ENCODE measurements around the gene LHCGR.
"Not testable (repeated sequence)": the region's sequence is repeated elsewhere in the genome, so short reads cannot be mapped to it uniquely, and the experiment has no call there.

Gene LHCGR

DNA sequence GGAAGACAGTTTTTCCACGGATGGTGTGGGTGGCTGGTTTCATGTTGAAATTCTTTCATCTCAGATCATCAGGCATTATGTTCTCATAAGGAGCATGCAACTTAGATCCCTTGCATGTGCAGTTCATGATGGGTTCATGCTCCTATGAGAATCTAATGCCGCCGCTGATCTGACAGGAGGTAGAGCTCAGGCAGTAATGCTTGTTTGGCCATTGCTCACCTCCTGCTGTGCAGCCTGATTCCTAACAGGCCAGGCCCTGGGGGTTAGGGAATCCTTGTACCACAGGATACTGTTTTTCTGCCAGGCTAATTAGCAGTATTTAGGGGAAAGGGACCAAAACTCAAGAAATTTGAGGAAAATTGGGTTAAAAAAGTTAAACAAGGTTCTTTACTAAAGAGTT is 5.3 kb upstream of the LHCGR start:
- Mint-ChIP-seq H3K9me3 (no peaks in the 10 kb centered on the region), H3K4me1 (ENCODE audit: low read depth) (no peaks in the 10 kb centered on the region), H3K27me3 (peaks cover 20% of the 10 kb centered on the region), H3K4me3 (no peak overlapping the region), H3K36me3 (ENCODE audit: low read depth) (no peaks in the 10 kb centered on the region), H3K27ac (no peak overlapping the region)
- intact Hi-C loops (cut with micrococcal nuclease), result no loop called here

DNA sequence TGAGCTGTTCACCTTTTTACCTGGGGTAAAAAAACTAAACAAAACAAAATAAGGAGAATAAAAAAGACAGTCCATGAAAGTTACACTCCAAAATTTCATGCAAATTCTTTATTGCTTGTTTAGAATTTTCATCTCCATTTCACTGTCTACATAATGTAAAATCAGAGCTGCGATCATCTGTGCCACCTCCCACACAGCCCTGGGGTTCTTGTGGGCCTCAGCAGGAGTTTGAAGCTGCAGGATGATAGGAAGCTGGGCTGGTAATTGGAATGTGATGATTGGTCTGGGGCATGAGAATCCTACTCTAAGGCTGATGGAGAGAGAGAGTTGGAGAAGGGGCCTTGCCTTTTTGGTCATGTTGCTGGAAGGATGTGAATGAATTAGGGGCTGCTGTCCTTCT is 4.2 kb upstream of the LHCGR start:
- Mint-ChIP-seq H3K4me3 (no peak overlapping the region), H3K9me3 (no peaks in the 10 kb centered on the region), H3K36me3 (ENCODE audit: low read depth) (no peaks in the 10 kb centered on the region), H3K27me3 (peaks cover 29% of the 10 kb centered on the region), H3K27ac (no peak overlapping the region), H3K4me1 (ENCODE audit: low read depth) (no peaks in the 10 kb centered on the region)
- intact Hi-C loops (cut with micrococcal nuclease), result no loop called here

DNA sequence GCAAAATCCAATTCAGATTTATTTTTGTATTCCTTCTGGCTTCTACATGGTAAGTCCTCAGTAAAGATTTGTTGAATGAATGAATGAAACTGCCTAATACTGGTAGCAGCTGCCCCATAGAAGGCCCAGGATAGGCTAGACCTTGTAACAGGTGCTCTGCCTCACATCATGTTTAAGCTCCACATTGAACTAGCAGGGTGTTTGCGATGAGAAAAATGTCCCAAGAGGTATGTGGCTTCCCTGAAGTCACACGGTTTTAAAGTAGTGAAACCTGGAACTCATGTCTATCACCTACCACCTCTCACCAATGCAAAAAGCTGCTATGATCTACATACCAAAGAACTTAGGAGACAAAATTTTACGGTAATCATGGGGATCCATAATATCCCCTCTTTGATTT is 765 bp upstream of the LHCGR start:
- Mint-ChIP-seq H3K27me3 (peaks cover 44% of the 10 kb centered on the region), H3K4me3 (no peak overlapping the region), H3K36me3 (ENCODE audit: low read depth) (no peaks in the 10 kb centered on the region), H3K4me1 (ENCODE audit: low read depth) (peaks cover under 1% of the 10 kb centered on the region), H3K9me3 (no peaks in the 10 kb centered on the region), H3K27ac (no peak overlapping the region)
- intact Hi-C loops (cut with micrococcal nuclease), result no loop called here

DNA sequence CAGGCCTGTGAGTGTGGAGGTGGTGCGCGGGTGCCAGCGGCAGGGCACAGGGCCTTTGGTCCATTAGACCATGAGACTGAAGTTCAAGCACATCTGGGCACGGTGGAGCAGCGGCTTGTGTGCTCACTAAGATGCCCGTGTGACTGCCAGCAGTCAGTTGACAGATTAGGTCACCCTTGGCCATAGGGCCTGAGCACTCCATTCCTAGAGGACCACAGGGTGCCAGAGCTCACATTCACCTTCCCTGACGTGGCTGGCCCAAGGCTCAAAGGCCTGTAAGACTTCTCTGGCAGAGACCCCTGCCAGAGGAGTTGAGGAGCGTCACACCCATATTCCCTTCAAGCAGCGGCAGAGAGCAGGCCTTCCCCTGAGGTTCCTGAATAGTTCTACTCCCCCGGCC is 650 bp downstream of the LHCGR start:
- Mint-ChIP-seq H3K4me1 (ENCODE audit: low read depth) (peaks cover 14% of the 10 kb centered on the region), H3K27ac (no peak overlapping the region), H3K9me3 (no peaks in the 10 kb centered on the region), H3K27me3 (peaks cover 46% of the 10 kb centered on the region), H3K36me3 (ENCODE audit: low read depth) (no peaks in the 10 kb centered on the region), H3K4me3 (no peak overlapping the region)
- intact Hi-C loops (cut with micrococcal nuclease), result no loop called here

GRCh38 chr2:48753228-48753627 is 2.3 kb downstream of the LHCGR start:
- H3K27ac Mint-ChIP-seq, result no peak overlapping the region
- intact Hi-C loops (cut with micrococcal nuclease), result no loop called here
- no peaks in the 10 kb centered on the region for H3K9me3 Mint-ChIP-seq
- H3K4me1 Mint-ChIP-seq (ENCODE audit: low read depth), result peaks cover 15% of the 10 kb centered on the region
- no peaks in the 10 kb centered on the region for H3K36me3 Mint-ChIP-seq (ENCODE audit: low read depth)
- peaks cover 46% of the 10 kb centered on the region for H3K27me3 Mint-ChIP-seq
- H3K4me3 Mint-ChIP-seq, result no peak overlapping the region

DNA sequence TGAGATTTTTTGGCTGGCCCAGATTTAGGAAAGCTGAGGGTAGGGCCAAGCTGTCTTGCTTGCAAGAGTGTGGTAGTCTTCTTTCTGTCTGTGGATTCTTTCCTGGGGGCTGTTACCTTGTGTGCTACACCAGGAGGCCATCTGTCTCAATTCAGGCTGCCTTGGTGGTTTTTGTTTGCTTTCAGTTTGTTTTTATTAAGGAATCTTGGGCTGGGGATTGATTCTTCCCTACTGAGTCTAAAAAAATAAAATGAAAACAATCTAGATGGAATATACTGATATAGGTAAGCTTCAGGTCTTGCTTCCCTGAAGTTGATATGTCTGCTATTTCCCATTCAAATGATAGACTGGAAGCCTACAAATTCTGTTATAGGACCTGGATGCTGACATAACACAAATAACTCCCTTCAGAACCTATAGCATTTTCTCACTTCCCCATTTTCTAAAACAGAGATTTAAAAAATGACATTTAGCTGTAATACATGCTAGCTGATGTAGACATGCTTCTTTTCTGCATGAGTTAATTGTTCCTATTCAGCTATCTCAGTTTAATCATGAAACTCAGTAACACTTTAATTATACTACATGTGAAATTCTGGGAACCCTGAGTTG is 5.3 kb downstream of the LHCGR start:
- intact Hi-C loops (cut with micrococcal nuclease), result no loop called here
- Mint-ChIP-seq H3K4me1 (ENCODE audit: low read depth) (peaks cover 15% of the 10 kb centered on the region), H3K9me3 (no peaks in the 10 kb centered on the region), H3K36me3 (ENCODE audit: low read depth) (no peaks in the 10 kb centered on the region), H3K27ac (no peak overlapping the region), H3K27me3 (peaks cover 25% of the 10 kb centered on the region), H3K4me3 (no peak overlapping the region)

- intact Hi-C loops (cut with micrococcal nuclease), result no loop called here
- peaks cover 15% of the 10 kb centered on the region for H3K4me1 Mint-ChIP-seq (ENCODE audit: low read depth)
- peaks cover 18% of the 10 kb centered on the region for H3K27me3 Mint-ChIP-seq
- no peak overlapping the region for H3K4me3 Mint-ChIP-seq
- H3K9me3 Mint-ChIP-seq, result no peaks in the 10 kb centered on the region
- H3K27ac Mint-ChIP-seq, result no peak overlapping the region
- H3K36me3 Mint-ChIP-seq (ENCODE audit: low read depth), result no peaks in the 10 kb centered on the region
Observed at GRCh38 chr2:48749291-48750127, 6.0 kb downstream of the LHCGR start.

DNA sequence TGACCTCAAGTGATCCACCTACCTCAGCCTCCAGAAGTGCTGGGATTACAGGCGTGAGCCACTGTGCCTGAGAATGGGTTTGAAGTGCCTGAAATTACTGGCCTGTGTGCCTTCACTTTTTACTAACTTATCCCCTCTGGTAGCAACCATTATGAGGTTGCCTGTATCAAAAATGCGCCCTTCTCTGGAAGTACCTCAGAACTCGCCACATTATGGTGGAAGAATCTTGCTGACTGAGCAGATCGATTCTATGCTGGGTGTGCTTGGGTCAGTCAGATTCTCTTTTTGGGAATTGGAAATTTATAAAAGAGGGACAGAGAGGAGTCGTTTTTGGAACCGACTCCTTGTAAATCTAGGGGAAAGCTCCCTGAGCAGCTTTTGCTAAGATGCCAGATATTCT is 8.2 kb downstream of the LHCGR start:
- H3K9me3 Mint-ChIP-seq, result no peaks in the 10 kb centered on the region
- no peaks in the 10 kb centered on the region for H3K36me3 Mint-ChIP-seq (ENCODE audit: low read depth)
- no peak overlapping the region for H3K27ac Mint-ChIP-seq
- peaks cover 15% of the 10 kb centered on the region for H3K4me1 Mint-ChIP-seq (ENCODE audit: low read depth)
- H3K4me3 Mint-ChIP-seq, result no peak overlapping the region
- intact Hi-C loops (cut with micrococcal nuclease), result no loop called here
- peaks cover 4% of the 10 kb centered on the region for H3K27me3 Mint-ChIP-seq

- H3K27me3 Mint-ChIP-seq; H3K27ac Mint-ChIP-seq; intact Hi-C loops (cut with micrococcal nuclease); H3K4me3 Mint-ChIP-seq; H3K4me1 Mint-ChIP-seq (ENCODE audit: low read depth); H3K36me3 Mint-ChIP-seq (ENCODE audit: low read depth): not testable (repeated sequence)
- peaks cover 19% of the 10 kb centered on the region for H3K9me3 Mint-ChIP-seq
Observed at GRCh38 chr2:48739236-48739635, 16.3 kb downstream of the LHCGR start.

DNA sequence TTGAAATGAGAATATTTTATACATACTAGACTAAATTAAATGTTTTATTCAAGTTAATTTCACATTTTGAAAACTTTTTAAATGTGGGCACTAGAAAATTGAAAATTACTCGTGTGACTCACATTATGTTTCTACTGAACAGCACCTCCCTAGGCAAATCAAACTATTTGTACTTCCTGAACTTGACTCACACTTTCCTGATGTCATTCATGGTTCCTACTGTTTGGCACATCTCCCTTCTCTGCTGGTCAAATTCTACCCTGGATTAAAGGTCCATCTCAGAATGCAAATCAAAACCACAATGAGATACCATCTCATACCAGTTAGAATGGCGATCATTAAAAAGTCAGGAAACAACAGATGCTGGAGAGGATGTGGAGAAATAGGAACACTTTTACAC is 16.7 kb downstream of the LHCGR start:
- H3K27ac Mint-ChIP-seq, result no peak overlapping the region
- H3K36me3 Mint-ChIP-seq (ENCODE audit: low read depth), result no peaks in the 10 kb centered on the region
- no peaks in the 10 kb centered on the region for H3K4me1 Mint-ChIP-seq (ENCODE audit: low read depth)
- intact Hi-C loops (cut with micrococcal nuclease), result no loop called here
- H3K4me3 Mint-ChIP-seq, result no peak overlapping the region
- H3K9me3 Mint-ChIP-seq, result peaks cover 19% of the 10 kb centered on the region
- no peaks in the 10 kb centered on the region for H3K27me3 Mint-ChIP-seq

DNA sequence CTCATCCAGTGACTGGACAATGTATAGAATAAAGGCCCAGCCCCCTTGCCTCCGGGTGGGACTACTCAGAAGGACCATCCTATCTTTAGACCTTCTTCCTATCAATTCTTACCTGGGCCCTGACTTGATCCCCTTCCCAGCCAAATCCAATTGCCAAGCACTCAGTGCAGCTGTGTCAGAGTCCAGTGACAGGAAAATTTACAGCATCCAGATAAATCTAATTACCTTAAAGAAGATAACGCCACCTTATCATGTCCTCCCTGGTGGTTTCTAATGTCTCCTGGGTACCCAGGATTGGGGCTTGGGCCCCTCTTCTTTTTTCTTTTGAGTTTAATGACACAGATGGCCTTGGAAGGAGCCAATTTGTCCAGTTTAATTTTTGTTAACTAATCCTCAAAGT is 19.3 kb downstream of the LHCGR start:
- H3K9me3 Mint-ChIP-seq, result peaks cover 19% of the 10 kb centered on the region
- no peaks in the 10 kb centered on the region for H3K4me1 Mint-ChIP-seq (ENCODE audit: low read depth)
- intact Hi-C loops (cut with micrococcal nuclease), result no loop called here
- H3K27me3 Mint-ChIP-seq, result peaks cover 2% of the 10 kb centered on the region
- no peaks in the 10 kb centered on the region for H3K36me3 Mint-ChIP-seq (ENCODE audit: low read depth)
- H3K27ac Mint-ChIP-seq, result no peak overlapping the region
- no peak overlapping the region for H3K4me3 Mint-ChIP-seq

DNA sequence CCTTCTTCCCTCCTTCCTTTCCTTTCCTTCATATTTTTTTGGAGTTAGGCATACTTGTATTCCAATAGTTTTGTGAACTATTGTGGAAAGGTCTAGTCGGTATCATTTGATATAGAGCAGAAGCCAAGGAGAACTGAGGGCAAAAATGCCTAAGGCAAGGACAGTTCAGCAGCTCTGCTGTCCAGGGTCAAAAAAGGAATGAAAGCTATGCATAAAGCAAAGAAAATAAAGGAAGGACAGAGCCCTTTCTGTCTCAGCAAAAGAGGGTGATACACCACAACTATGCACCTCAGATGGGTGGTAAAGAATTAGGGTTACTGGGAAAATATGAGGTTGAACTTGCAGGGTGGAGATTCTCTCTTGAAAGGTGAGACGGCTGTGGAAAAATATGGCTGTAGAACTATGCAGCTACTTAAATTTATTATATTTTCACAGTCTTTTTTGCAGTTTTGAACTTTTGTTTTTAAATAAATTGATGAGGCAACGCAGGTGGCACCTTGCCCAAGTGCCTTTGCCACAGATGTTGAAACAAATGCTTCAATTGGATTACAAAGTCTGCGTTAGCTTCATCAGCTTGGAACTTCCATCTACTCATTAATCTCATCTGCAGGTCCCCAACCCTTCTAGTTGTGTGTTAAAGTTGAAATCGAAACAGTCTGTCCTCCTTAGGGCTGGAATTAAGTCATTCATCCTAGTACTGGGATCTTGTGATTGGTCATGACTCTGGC is 20.8 kb downstream of the LHCGR start:
- H3K4me3 Mint-ChIP-seq, result no peak overlapping the region
- H3K27me3 Mint-ChIP-seq, result peaks cover 4% of the 10 kb centered on the region
- H3K27ac Mint-ChIP-seq, result no peak overlapping the region
- peaks cover 19% of the 10 kb centered on the region for H3K9me3 Mint-ChIP-seq
- no peaks in the 10 kb centered on the region for H3K36me3 Mint-ChIP-seq (ENCODE audit: low read depth)
- intact Hi-C loops (cut with micrococcal nuclease), result no loop called here
- H3K4me1 Mint-ChIP-seq (ENCODE audit: low read depth), result no peaks in the 10 kb centered on the region

GRCh38 chr2:48733067-48733503 is 22.4 kb downstream of the LHCGR start:
- intact Hi-C loops (cut with micrococcal nuclease), result no loop called here
- H3K9me3 Mint-ChIP-seq, result peaks cover 8% of the 10 kb centered on the region
- H3K4me3 Mint-ChIP-seq, result no peak overlapping the region

DNA sequence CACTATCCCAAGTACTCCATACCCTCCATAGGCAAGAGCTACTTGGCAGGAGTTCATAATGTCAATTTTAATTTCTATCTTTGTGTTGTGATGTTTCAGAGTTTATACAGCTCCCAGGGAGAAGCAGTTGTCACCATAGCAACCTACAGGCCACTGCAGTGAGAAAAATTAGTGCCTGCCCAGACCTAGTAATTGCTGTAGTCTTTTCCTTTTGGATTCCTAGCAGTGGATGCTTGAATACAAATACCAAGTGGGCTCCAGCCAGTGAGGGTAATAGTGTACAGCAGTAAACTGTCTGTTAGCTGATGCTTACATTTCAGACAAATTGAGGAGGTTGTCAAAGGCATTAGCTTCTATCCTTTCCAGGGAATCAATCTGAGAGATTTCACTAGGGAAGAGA is 26.7 kb downstream of the LHCGR start:
- intact Hi-C loops (cut with micrococcal nuclease), result no loop called here
- no peak overlapping the region for H3K27ac Mint-ChIP-seq
- no peaks in the 10 kb centered on the region for H3K9me3 Mint-ChIP-seq
- H3K4me1 Mint-ChIP-seq (ENCODE audit: low read depth), result no peaks in the 10 kb centered on the region
- H3K36me3 Mint-ChIP-seq (ENCODE audit: low read depth), result no peaks in the 10 kb centered on the region
- H3K27me3 Mint-ChIP-seq, result peaks cover 4% of the 10 kb centered on the region
- no peak overlapping the region for H3K4me3 Mint-ChIP-seq

More at GRCh38 chr2:48733067-48733503, 22.4 kb downstream of the LHCGR start:
- Mint-ChIP-seq H3K27ac (no peak overlapping the region), H3K27me3 (peaks cover 4% of the 10 kb centered on the region), H3K4me1 (ENCODE audit: low read depth) (no peaks in the 10 kb centered on the region), H3K36me3 (ENCODE audit: low read depth) (no peaks in the 10 kb centered on the region)
